IMR-90 (cell line): ENCODE results near the gene APCDD1L. TPM values are rescaled to one million over a fixed set of nuclear protein-coding genes. Genes with fewer than 3 reads are reported as not detected.

Source experiments
- ATAC-seq: fragments of 200-7000 bp; cut with Tn5 transposase; 2 replicates; pipeline ENCODE4 v1.9.1; 2020; ENCODE audit warnings: low read depth, mild to moderate bottlenecking, moderate library complexity
- BruUV-seq: library from RNA; stranded (reverse); fragments of 400-500 nt; replicated peaks from 2 replicates; lab custom pipeline; 2021; lab: Mats Ljungman, UMichigan
- CTCF ChIA-PET: fragments of 300-600 bp; formaldehyde crosslinking; extraction: SDS; loops from one replicate; lab custom pipeline; 2021; ENCODE audit warnings: antibody characterized with exemption; lab: Yijun Ruan, JAX
- POLR2A ChIA-PET: fragments of 300-600 bp; sonication (Branson Sonifier 250); formaldehyde crosslinking; loops from one replicate; lab custom pipeline; 2022; ENCODE audit warnings: antibody characterized with exemption; ENCODE audit not compliant: unreplicated experiment; lab: Charles Lee
- DNase-seq: peaks from one replicate; pipeline ENCODE4 v3.0.0; 2013
- H2AFZ ChIP-seq: replicated peaks from 2 replicates; pipeline ENCODE3; 2013; ENCODE audit warnings: low read length, mild to moderate bottlenecking; ENCODE audit not compliant: poor library complexity
- H2AK5ac ChIP-seq: 2 replicates; pipeline ENCODE4 v1.6.1; 2013; ENCODE audit warnings: low read depth, low read length, inconsistent platforms
- H2AK9ac ChIP-seq: replicated peaks from 2 replicates; pipeline ENCODE3; 2013; ENCODE audit warnings: mild to moderate bottlenecking, low read depth, low read length, moderate library complexity; ENCODE audit not compliant: poor library complexity
- H2BK120ac ChIP-seq: 2 replicates; pipeline ENCODE4 v1.6.1; 2013; ENCODE audit warnings: low read depth, low read length, inconsistent platforms
- H2BK15ac ChIP-seq: 3 replicates; pipeline ENCODE4 v1.6.1; 2013; ENCODE audit warnings: low read depth, low read length, inconsistent platforms
- H2BK20ac ChIP-seq: 2 replicates; pipeline ENCODE4 v1.6.1; 2013; ENCODE audit warnings: low read depth, mild to moderate bottlenecking, inconsistent platforms, low read length, moderate library complexity
- H2BK5ac ChIP-seq: 2 replicates; pipeline ENCODE4 v1.6.1; 2013; ENCODE audit warnings: mild to moderate bottlenecking, low read depth, low read length, inconsistent platforms; ENCODE audit not compliant: poor library complexity, severe bottlenecking
- H3K14ac ChIP-seq: replicated peaks from 2 replicates; pipeline ENCODE4 v1.6.1; 2013; ENCODE audit warnings: low read depth, low read length, inconsistent platforms
- H3K18ac ChIP-seq: 2 replicates; pipeline ENCODE4 v1.6.1; 2013; ENCODE audit warnings: low read depth, low read length, control low read depth
- H3K23ac ChIP-seq: 2 replicates; pipeline ENCODE4 v1.6.1; 2013; ENCODE audit warnings: low read depth, low read length, inconsistent platforms
- H3K27ac ChIP-seq: 2 replicates; pipeline ENCODE4 v1.5.1; 2013; ENCODE audit warnings: mild to moderate bottlenecking, control low read depth, low read length; ENCODE audit not compliant: insufficient read depth
- H3K27me3 ChIP-seq: 2 replicates; pipeline ENCODE4 v1.6.1; 2013; ENCODE audit warnings: low read length; ENCODE audit not compliant: control insufficient read depth, insufficient read depth
- H3K36me3 ChIP-seq: 2 replicates; pipeline ENCODE4 v1.6.1; 2013; ENCODE audit warnings: low read length, mixed read lengths; ENCODE audit not compliant: control insufficient read depth, insufficient read depth
- H3K4ac ChIP-seq: 2 replicates; pipeline ENCODE4 v1.6.1; 2013; ENCODE audit warnings: low read depth, low read length, inconsistent platforms
- H3K4me1 ChIP-seq: 2 replicates; pipeline ENCODE4 v1.6.1; 2013; ENCODE audit warnings: low read length, mixed read lengths; ENCODE audit not compliant: control insufficient read depth, insufficient read depth
- H3K4me2 ChIP-seq: 2 replicates; pipeline ENCODE4 v1.6.1; 2013; ENCODE audit warnings: low read depth, mild to moderate bottlenecking, control low read depth, low read length, moderate library complexity
- H3K4me3 ChIP-seq: 2 replicates; pipeline ENCODE4 v1.5.1; 2013; ENCODE audit warnings: low read depth, mild to moderate bottlenecking, control low read depth, low read length, moderate library complexity; ENCODE audit not compliant: insufficient read depth
- H3K56ac ChIP-seq: 2 replicates; pipeline ENCODE4 v1.6.1; 2013; ENCODE audit warnings: low read length, inconsistent platforms; ENCODE audit not compliant: insufficient read depth; ENCODE audit errors: extremely low read depth
- H3K79me1 ChIP-seq, 2 experiments: 2 replicates each; pipeline ENCODE4 v1.6.1; 2013; ENCODE audit warnings: low read length in 2 of 2, inconsistent platforms in 1 of 2, low read depth in 1 of 2
- H3K9ac ChIP-seq: 2 replicates; pipeline ENCODE4 v1.6.1; 2013; ENCODE audit warnings: low read depth, low read length, control low read depth
- H3K9me1 ChIP-seq: 2 replicates; pipeline ENCODE4 v1.6.1; 2013; ENCODE audit warnings: low read length, inconsistent platforms; ENCODE audit not compliant: insufficient read depth
- H3K9me3 ChIP-seq: 2 replicates; pipeline ENCODE4 v1.6.1; 2013; ENCODE audit warnings: low read length; ENCODE audit not compliant: control insufficient read depth, insufficient read depth
- H4K20me1 ChIP-seq: 2 replicates; pipeline ENCODE4 v1.6.1; 2013; ENCODE audit warnings: low read length, inconsistent platforms; ENCODE audit not compliant: insufficient read depth
- H4K5ac ChIP-seq: 2 replicates; pipeline ENCODE4 v1.6.1; 2013; ENCODE audit warnings: mild to moderate bottlenecking, low read depth, low read length, control low read depth
- H4K8ac ChIP-seq, 2 experiments: 2 replicates each; pipeline ENCODE4 v1.6.1; 2013; ENCODE audit warnings: low read depth in 2 of 2, low read length in 2 of 2, control low read depth in 1 of 2, inconsistent platforms in 1 of 2
- H4K91ac ChIP-seq: 2 replicates; pipeline ENCODE4 v1.6.1; 2013; ENCODE audit warnings: low read depth, low read length, inconsistent platforms; ENCODE audit not compliant: insufficient read depth
- CEBPB ChIP-seq: IDR thresholded peaks from 2 replicates; pipeline ENCODE4 v1.6.1; 2012; ENCODE audit warnings: low read depth, low read length, improper control_type of control experiment
- FOS ChIP-seq: fragments of 150-350 bp; IDR thresholded peaks from 2 replicates; pipeline ENCODE4 v1.6.1; 2016; ENCODE audit warnings: low read depth, low read length
- MAZ ChIP-seq: IDR thresholded peaks from 2 replicates; pipeline ENCODE4 v1.6.1; 2012; ENCODE audit warnings: low read depth, mild to moderate bottlenecking, low read length, improper control_type of control experiment, moderate library complexity, borderline replicate concordance
- WGBS, 2 experiments: methylation state at CpG; one replicate each; pipeline versions ENCODE4 v1.1.5 to v1.1.7; 2013; ENCODE audit warnings: missing lambda C conversion rate in 2 of 2; ENCODE audit not compliant: insufficient read length in 1 of 2; ENCODE audit errors: extremely low coverage in 2 of 2; 5-methylcytosine and 5-hydroxymethylcytosine counted together
- dilution Hi-C: fragments of 300-500 bp; cut with HindIII; formaldehyde crosslinking; loops from one replicate; pipeline ENCODE4 v1.14.3; 2018; ENCODE audit warnings: low sequenced_read_pairs; ENCODE audit not compliant: unreplicated experiment
- in situ Hi-C: fragments of 300-500 bp; cut with MboI; formaldehyde crosslinking; loops from 3 replicates; pipeline ENCODE4 v1.14.3; 2019; ENCODE audit warnings: low sequenced_read_pairs, inconsistent platforms, mixed read lengths
- intact Hi-C: fragments of 100-400 bp; cut with micrococcal nuclease; formaldehyde crosslinking; loops from 2 replicates; pipeline ENCODE4 v1.10.0; 2022
- polyA plus RNA-seq, 3 experiments: library from polyadenylated mRNA; depleted of rRNA; stranded (reverse); fragments of >200 nt; gene quantifications; 2 replicates each; pipeline ENCODE4 v1.2.3, GENCODE V29; 2012; ENCODE audit warnings: low replicate concordance in 1 of 3
- total RNA-seq: library from RNA; depleted of rRNA; stranded (reverse); fragments of >200 nt; gene quantifications from 2 replicates; pipeline ENCODE4 v1.2.3, GENCODE V29; 2012

The APCDD1L gene
- total and polyA plus RNA-seq, 2 of the 4 experiments (the other 2 are of a cell fraction), result 2.5 to 18.3 TPM

DNA sequence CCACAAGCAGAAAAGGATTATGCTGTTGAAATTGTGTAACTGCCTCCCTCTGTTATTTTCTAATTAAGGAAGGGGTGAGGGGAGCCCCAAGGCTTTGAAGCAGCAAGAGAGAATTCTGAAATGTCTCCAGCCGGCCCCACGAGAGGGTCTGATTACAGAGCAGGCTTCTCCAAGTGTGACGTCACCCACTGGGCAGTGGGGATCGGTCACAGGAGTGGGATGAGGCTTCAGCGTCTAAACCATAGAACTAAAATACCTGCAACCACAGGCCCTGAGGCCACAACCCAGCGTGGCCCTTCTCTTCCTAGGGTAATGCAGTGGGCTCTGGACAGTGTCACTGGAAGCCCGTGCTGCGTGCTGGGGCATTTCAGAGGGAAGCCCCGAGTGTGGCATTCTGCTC, 38.6 kb upstream of the APCDD1L start:
- H3K79me1 ChIP-seq, result peaks cover 0 to 3% of the 10 kb centered on the region in 2 experiments; a peak in 1 of 4 replicates
- intact Hi-C loops (no loop called here), dilution Hi-C loops (no loop called here), in situ Hi-C loops (no loop called here)
- peaks cover 38% of the 10 kb centered on the region for H3K4me1 ChIP-seq
- no peak overlapping the region; the same call in 1 of the 2 replicates for H3K27ac ChIP-seq
- H2AFZ ChIP-seq, result no peak overlapping the region
- no peak overlapping the region for H3K9ac ChIP-seq
- ChIA-PET CTCF (no interaction called here), POLR2A (no interaction called here)
- no peak overlapping the region for H3K4me2 ChIP-seq
- no peak overlapping the region for H3K4me3 ChIP-seq
- H3K36me3 ChIP-seq, result no peaks in the 10 kb centered on the region
- peak; percentile 46 for ATAC-seq
- peak; percentile 70 for DNase-seq
- peak overlapping the region; percentile 57 for H2BK20ac ChIP-seq
- no TSS peak for BruUV-seq
- no peak overlapping the region for H3K56ac ChIP-seq
- H3K18ac ChIP-seq, result peak overlapping the region; percentile 17; the same call in 1 of the 2 replicates
- peak overlapping the region; percentile 75 for H2BK120ac ChIP-seq
- no peaks in the 10 kb centered on the region for H3K27me3 ChIP-seq
- H2BK15ac ChIP-seq, result peak overlapping the region; percentile 63; the same call in 1 of the 3 replicates
- peaks cover 29% of the 10 kb centered on the region; the same call in 1 of the 2 replicates for H3K9me1 ChIP-seq
- peak overlapping the region; percentile 76; the same call in 1 of the 2 replicates for H3K23ac ChIP-seq
- H4K20me1 ChIP-seq, result no peaks in the 10 kb centered on the region
- peak overlapping the region; percentile 64 for H4K91ac ChIP-seq
- H3K9me3 ChIP-seq, result no peaks in the 10 kb centered on the region
- H4K8ac ChIP-seq, result peak overlapping the region; percentile 10 to 41; a peak in 2 of 4 replicates
- peak overlapping the region; percentile 62 for H3K14ac ChIP-seq
- no peak overlapping the region for H4K5ac ChIP-seq
- peak overlapping the region; percentile 37 for H2BK5ac ChIP-seq
- peak overlapping the region; percentile 72 for H3K4ac ChIP-seq
- peak; percentile 22; the same call in 1 of the 2 replicates for TF ChIP-seq CEBPB
- no peak for TF ChIP-seq FOS
- no peak for TF ChIP-seq MAZ
- peak overlapping the region; percentile 65; the same call in 1 of the 2 replicates for H2AK5ac ChIP-seq
- WGBS, 2 experiments, result no CpG with 5 or more reads among the region's 9 CpGs
- no peak overlapping the region for H2AK9ac ChIP-seq
